Measurements from ENCODE around the gene TMEM120B.
"Not testable (repeated sequence)": the region's sequence is repeated elsewhere in the genome, so short reads cannot be mapped to it uniquely, and the experiment has no call there.

Gene TMEM120B

GRCh38 chr12:121774968-121775474 is 62.5 kb downstream of the TMEM120B start:
- no peak for DNase-seq (ENCODE audit: low read depth)

- DNase-seq (ENCODE audit: low read depth) = no peak
These were observed 62.9 kb downstream of the TMEM120B start for GRCh38 chr12:121775501-121775900.

- DNase-seq (ENCODE audit: low read depth) = no peak
These were observed 63.9 kb downstream of the TMEM120B start for GRCh38 chr12:121776190-121777098.

DNA sequence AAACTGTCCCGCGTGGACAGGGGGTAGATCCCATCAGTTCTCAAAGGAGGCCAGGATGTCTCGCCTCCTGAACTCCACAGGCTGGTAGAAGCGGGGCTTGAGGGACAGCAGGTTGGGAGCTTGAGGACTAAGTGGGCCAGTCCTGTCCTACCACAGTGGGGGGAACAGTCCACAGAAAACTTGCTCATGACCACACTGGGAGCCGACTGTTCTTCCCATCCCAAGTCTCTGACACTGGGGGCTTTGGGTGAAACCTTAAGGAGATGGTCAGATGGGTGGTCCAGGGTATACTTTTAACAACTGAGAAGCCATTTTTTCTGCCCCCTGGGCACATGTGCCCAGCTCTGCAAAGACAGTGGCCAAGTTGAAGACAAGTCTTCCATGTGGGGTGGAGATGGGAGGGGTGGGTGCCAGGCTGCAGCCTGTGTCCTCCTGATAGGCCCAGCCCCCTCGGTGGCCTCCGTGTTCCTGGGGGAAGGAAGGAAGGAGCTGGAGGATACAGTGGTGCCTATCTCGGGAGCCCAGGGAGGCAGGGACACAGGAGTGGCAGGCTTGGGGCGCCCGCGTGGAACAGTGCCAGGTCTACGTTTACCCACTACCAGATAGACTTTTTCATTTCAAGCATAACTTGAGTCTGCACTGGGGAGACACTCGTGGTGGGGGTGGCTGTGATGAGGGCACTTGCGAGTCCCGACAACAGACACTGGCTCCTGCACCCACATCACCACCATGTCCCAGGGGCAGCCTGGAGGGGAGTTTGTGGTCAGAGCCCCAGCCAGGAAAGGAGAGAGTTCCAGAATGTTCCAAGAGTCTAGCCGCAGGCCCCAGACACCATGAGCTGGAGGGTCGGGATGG is 66.2 kb downstream of the TMEM120B start:
- no peak for DNase-seq (ENCODE audit: low read depth)

DNA sequence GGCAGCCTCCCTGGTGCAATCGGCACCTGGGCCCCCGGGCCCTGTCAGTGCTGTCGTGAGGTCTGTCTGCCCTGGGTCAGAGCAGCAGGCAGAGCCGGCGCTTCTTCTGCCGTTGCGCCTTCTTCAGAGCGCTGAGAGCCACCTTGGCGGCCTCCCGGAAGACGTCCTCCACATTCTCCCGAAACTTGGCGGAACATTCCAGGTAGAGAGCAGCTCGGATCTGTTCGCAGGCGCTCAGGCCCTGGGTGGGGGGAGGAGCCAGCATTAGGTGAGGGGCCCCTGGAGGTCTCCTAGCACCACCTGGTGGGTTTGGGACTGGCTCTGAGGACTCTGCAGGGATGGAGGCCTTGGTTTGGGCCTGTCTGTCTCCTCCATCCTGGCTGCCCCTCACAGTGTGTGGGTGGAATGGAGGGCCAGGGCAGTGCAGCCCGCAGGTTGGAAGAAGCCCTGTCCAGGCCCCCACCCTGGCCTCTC is 66.9 kb downstream of the TMEM120B start:
- DNase-seq (ENCODE audit: low read depth) = no peak

DNA sequence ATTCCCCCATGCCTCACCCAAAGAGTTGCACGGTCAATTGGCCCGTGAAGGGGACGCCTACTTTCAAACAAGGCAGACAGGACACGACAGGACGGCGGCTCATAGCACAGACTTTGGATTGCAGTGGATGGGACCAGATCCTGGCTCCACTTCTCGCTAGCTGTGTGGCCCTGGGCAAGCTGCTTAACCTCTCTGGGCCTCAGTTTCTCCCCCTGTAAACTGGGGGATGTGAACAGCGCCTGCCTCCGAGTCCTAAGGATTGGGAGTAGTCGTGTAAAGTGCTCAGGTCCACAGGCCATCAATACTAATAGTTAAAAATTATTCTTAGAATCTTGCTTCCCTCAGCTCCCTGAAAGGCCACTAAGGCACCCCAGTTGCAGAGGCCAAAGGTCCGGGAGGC is 67.9 kb downstream of the TMEM120B start:
- DNase-seq (ENCODE audit: low read depth) = no peak

DNA sequence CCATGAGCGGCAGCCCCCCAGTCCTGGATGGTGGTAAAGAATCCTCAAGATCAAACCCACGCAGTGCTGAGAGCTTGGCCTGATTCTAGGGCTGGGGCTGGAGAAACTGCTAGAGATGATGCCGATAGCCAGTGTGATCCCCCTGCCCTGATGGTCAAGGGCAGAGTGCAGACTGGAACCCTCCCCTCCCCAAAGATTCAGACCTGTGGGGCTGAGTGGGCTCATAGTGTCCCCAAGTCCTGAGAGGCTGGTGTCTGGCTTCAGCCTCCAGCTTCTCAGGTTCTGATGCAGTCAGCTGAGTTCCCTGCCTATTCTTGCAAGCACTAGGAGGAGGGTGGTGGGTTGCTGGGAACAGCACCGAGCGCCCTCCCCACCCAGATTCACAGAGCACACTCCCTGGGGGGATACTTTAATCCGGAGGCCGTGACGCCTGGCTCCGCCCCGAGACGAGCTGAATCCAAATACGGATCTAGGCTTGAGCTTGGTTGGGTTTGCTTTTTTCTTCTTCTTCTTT is 69.0 kb downstream of the TMEM120B start:
- no peak for DNase-seq (ENCODE audit: low read depth)

- DNase-seq (ENCODE audit: low read depth) = no peak
These were observed 69.7 kb downstream of the TMEM120B start for GRCh38 chr12:121781998-121782979.

DNA sequence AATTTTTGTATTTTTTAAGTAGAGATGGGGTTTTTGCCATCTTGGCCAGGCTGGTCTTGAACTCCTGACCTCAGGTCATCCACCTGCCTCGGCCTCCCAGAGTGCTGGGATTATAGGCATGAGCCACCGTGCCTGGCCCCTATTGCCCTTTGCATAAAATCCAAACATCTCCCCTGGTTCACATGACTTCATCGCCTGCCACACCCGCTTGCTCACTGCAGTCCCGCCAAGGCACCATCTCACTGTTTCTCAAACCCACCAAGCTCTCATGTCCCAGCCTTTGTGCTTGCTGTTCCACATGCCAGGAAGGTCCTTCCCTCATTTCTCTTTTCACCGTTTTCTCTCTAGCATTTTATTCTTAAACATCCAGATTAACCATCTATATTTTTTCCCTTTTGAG is 71.2 kb downstream of the TMEM120B start:
- no peak for DNase-seq (ENCODE audit: low read depth)

GRCh38 chr12:121784460-121784859 is 71.9 kb downstream of the TMEM120B start:
- DNase-seq (ENCODE audit: low read depth) = peak; percentile 86

DNA sequence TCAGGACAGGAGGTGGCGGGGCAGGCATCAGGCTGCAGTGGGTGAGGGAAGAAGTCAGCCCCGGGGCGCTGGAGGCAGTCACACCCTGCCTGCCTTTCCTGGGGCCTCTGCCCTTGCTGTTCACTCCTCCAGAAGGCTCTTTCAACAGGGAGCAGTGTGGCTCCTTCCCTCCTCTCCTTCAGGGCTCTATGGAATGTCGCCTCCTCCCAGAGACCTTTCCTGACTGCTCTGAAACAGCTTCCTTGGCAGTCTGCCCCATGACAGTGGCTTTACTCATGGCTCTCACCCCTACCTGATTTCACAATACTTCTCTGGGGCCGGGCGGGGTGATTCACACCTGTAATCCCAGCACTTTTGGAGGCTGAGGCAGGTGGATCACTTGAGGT is 73.9 kb downstream of the TMEM120B start:
- peak; percentile 92 for DNase-seq (ENCODE audit: low read depth)

- no peak for DNase-seq (ENCODE audit: low read depth)
These were observed 74.8 kb downstream of the TMEM120B start for GRCh38 chr12:121787063-121788025.

GRCh38 chr12:121788176-121788818 is 75.7 kb downstream of the TMEM120B start:
- DNase-seq (ENCODE audit: low read depth) = no peak

GRCh38 chr12:121789233-121789781 is 76.8 kb downstream of the TMEM120B start:
- no peak for DNase-seq (ENCODE audit: low read depth)

DNA sequence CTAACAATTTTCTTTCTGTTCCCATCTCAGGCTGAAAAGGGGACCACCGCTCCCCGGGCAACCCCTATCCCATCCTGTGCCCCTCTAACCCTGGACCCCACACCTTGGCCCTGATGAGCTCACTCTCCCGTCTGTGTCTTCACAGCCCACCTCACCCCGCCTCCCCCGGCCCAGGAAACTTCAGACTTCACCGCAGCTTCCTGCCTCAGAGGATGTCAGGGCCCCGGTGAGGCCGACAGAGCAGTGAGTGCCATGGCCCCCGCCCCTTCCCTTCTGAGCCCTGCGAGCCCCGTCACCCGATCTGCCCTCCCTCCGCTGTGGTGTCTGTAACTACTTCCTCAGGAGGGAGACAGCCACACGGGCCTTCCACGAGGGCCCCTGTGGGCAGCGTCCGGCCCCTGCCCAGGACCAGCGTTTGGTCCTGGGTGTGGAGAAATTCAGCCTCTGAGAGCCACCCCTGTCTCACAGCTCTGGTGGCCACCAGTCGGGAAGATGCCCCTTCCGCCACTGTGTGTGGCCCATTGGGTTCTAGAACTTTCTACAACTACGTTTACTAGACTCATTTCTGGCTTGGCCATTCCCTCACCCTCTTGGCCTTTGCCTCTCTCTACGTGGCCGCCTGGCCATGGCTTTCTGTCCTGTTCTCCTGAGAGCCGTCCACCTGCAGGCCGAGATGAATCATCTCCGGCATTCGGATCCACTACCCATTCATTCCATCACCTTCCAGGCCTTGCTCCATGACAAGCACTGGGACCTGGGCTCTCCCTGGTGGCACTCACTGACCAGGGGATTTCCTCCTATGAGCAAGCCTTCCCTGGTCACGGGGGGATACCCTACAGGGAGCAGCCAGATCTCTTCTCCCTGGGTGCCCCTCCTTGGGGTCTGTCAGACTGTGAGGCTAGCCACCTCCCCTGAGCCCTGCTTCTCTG is 77.5 kb downstream of the TMEM120B start:
- DNase-seq (ENCODE audit: low read depth) = no peak

DNA sequence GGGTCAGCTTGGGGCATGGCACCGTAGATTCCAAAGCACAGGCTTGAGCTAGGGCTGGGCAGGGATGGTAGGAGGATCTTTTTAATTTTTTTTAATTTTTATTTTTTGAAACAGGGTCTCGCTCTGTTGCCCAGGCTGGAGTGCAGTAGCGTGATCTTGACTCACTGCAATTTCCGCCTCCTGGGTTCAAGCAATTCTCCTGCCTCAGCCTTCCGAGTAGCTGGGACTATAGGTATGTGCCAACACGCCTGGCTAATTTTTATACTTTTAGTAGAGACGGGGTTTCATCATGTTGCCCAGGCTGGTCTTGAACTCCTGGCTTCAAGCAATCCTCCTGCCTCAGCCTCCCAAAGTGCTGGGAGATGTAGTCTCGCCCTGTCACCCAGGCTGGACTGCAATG is 78.2 kb downstream of the TMEM120B start:
- not testable (repeated sequence) for DNase-seq (ENCODE audit: low read depth)

GRCh38 chr12:121791671-121792551 is 79.4 kb downstream of the TMEM120B start:
- no peak for DNase-seq (ENCODE audit: low read depth)

Data from HS-5 (cell line).